Measurements from ENCODE around the gene OR52E1.

Gene OR52E1

DNA sequence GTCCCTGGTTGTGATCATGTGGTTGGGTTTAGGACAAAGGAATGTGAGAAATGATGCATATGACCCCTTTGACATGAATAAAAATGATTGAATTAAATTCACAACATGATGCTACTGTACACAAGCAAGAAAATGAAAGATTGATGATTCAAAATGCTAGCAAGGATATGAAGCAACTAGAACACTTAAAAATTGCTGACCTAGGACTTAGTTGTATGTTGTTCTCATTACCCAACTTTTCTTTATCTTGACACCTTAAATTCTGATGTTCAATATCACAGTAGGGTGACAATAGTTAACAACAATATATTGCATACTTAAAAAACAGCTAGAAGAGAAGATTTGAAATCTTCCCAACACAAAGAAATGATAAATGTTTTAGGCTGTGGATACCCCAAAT lies 48.2 kb downstream of the OR52E1 start:
- Histone ChIP-seq H3K9me3 (ENCODE audit: control insufficient read depth, insufficient read depth, low read length) (no peaks in the 10 kb centered on the region), H4K20me1 (ENCODE audit: control insufficient read depth, insufficient read depth, low read depth, low read length) (no peaks in the 10 kb centered on the region), H3K27me3 (ENCODE audit: control insufficient read depth, low read length) (no peaks in the 10 kb centered on the region), H3F3A (ENCODE audit: control insufficient read depth, insufficient read depth) (no peaks in the 10 kb centered on the region), H3K4me1 (ENCODE audit: control insufficient read depth, low read length) (no peaks in the 10 kb centered on the region), H3K4me2 (ENCODE audit: low read length) (no peak overlapping the region), H3K27ac (ENCODE audit: low read depth, low read length) (no peak overlapping the region), H3K4me3 (ENCODE audit: low read length) (no peak overlapping the region), H3K79me2 (ENCODE audit: control insufficient read depth, low read length) (no peaks in the 10 kb centered on the region), H3K9me2 (replicated peaks; ENCODE audit: control insufficient read depth, low read length) (no peaks in the 10 kb centered on the region), H3K36me3 (ENCODE audit: control insufficient read depth, low read length) (no peaks in the 10 kb centered on the region)
- no peak for TF ChIP-seq EZH2phosphoT487 (IDR thresholded peaks at IDR 0.05; ENCODE audit: borderline replicate concordance, low read length)
- TF ChIP-seq, protein P1, sequence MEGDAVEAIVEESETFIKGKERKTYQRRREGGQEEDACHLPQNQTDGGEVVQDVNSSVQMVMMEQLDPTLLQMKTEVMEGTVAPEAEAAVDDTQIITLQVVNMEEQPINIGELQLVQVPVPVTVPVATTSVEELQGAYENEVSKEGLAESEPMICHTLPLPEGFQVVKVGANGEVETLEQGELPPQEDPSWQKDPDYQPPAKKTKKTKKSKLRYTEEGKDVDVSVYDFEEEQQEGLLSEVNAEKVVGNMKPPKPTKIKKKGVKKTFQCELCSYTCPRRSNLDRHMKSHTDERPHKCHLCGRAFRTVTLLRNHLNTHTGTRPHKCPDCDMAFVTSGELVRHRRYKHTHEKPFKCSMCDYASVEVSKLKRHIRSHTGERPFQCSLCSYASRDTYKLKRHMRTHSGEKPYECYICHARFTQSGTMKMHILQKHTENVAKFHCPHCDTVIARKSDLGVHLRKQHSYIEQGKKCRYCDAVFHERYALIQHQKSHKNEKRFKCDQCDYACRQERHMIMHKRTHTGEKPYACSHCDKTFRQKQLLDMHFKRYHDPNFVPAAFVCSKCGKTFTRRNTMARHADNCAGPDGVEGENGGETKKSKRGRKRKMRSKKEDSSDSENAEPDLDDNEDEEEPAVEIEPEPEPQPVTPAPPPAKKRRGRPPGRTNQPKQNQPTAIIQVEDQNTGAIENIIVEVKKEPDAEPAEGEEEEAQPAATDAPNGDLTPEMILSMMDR (IDR thresholded peaks at IDR 0.05; ENCODE audit: low read depth, low read length, poor library complexity, severe bottlenecking) = no peak

DNA sequence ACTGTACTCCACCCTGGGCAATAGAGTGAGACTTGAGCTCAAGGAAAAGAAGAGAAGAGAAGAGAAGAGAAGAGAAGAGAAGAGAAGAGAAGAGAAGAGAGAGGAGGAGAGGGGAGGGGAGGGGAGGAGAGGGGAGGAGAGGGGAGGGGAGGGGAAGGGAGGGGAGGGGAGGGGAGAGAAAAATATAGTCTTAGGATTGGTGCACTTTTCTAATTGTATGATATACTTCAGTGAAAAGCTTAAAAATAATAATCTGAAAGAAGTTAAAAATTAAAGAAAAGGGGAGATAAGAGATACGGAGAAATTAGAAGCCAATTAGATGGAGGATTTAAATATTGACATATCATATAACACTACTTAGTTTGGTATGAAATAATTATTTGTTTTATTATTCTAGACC lies 49.5 kb downstream of the OR52E1 start:
- H3K79me2 ChIP-seq (ENCODE audit: control insufficient read depth, low read length) = no peaks in the 10 kb centered on the region
- H3K27ac ChIP-seq (ENCODE audit: low read depth, low read length) = no peak overlapping the region
- H3K4me3 ChIP-seq (ENCODE audit: low read length) = no peak overlapping the region
- no peaks in the 10 kb centered on the region for H3K4me1 ChIP-seq (ENCODE audit: control insufficient read depth, low read length)
- H3K4me2 ChIP-seq (ENCODE audit: low read length) = no peak overlapping the region
- H4K20me1 ChIP-seq (ENCODE audit: control insufficient read depth, insufficient read depth, low read depth, low read length) = no peaks in the 10 kb centered on the region
- no peaks in the 10 kb centered on the region for H3K36me3 ChIP-seq (ENCODE audit: control insufficient read depth, low read length)
- TF ChIP-seq EZH2phosphoT487 (IDR thresholded peaks at IDR 0.05; ENCODE audit: borderline replicate concordance, low read length) = no peak
- H3F3A ChIP-seq (ENCODE audit: control insufficient read depth, insufficient read depth) = no peaks in the 10 kb centered on the region
- H3K27me3 ChIP-seq (ENCODE audit: control insufficient read depth, low read length) = no peaks in the 10 kb centered on the region
- H3K9me3 ChIP-seq (ENCODE audit: control insufficient read depth, insufficient read depth, low read length) = no peaks in the 10 kb centered on the region
- H3K9me2 ChIP-seq (replicated peaks; ENCODE audit: control insufficient read depth, low read length) = no peaks in the 10 kb centered on the region

Data from DOHH2 (cell line).